ENCODE measurements around the gene FSTL3.
"Not testable (repeated sequence)": the region's sequence is repeated elsewhere in the genome, so short reads cannot be mapped to it uniquely, and the experiment has no call there.

GRCh38 chr19:729564-729963 lies 53.4 kb downstream of the FSTL3 start:
- not testable (repeated sequence) for TF ChIP-seq CTCF (conservative IDR thresholded peaks at IDR 0.05; ENCODE audit: low read length); EZH2phosphoT487 (IDR thresholded peaks at IDR 0.05; ENCODE audit: borderline replicate concordance, low read depth, low read length)

Measured in OCI-LY7 (cell line).